Measurements from ENCODE around the gene SH3PXD2B.

GRCh38 chr5:172288465-172288864 lies 165.9 kb downstream of the SH3PXD2B start:
- TF ChIP-seq CTCF (IDR thresholded peaks at IDR 0.05): no peak
- TF ChIP-seq POLR2A (IDR thresholded peaks at IDR 0.05): no peak

All from thyroid gland (tissue), 4 donors.